Gastrocnemius medialis (tissue), 4 donors: ENCODE measurements around the gene PDHX. TPM values are rescaled to one million over a fixed set of nuclear protein-coding genes. Genes with fewer than 3 reads are reported as not detected.

Experiments
- ATAC-seq, 2 donors: fragments of 150-250 bp; one replicate each; pipeline ENCODE4 v1.9.1; 2016
- DNase-seq, 2 donors: peaks; one replicate each; pipeline ENCODE4 v3.0.0-alpha.2; 2019
- H3K27ac ChIP-seq, 4 donors: fragments of 200-600 bp; sonication (generic); 1 replicate in 1 of 4; 2 replicates in 3 of 4; pipeline ENCODE4 v1.5.1; 2016 to 2018; ENCODE audit warnings: mild to moderate bottlenecking in 2 of 4, moderate library complexity in 1 of 4
- H3K27me3 ChIP-seq, 3 donors: fragments of 200-600 bp; sonication (generic) in 2 of 3; 1 replicate in 1 of 3; 2 replicates in 2 of 3; pipeline versions ENCODE4 v1.5.1 to v1.6.0; 2016 to 2019; ENCODE audit warnings: mild to moderate bottlenecking in 1 of 3, moderate library complexity in 1 of 3
- H3K36me3 ChIP-seq, 2 donors: fragments of 200-600 bp; sonication (generic) in 1 of 2; one replicate each; pipeline ENCODE4 v1.5.1; 2017 to 2018
- H3K4me1 ChIP-seq, 2 donors: fragments of 200-600 bp; sonication (generic) in 1 of 2; one replicate each; pipeline ENCODE4 v1.5.1; 2016 to 2017; ENCODE audit warnings: mild to moderate bottlenecking in 2 of 2
- H3K4me3 ChIP-seq, 4 donors: fragments of 200-600 bp; sonication (generic) in 3 of 4; 1 replicate in 1 of 4; 2 replicates in 3 of 4; pipeline ENCODE4 v1.5.1; 2016 to 2019; ENCODE audit warnings: mild to moderate bottlenecking in 2 of 4
- H3K9me3 ChIP-seq, 3 donors: fragments of 200-600 bp; sonication (generic) in 2 of 3; 1 replicate in 1 of 3; 2 replicates in 2 of 3; pipeline ENCODE4 v1.5.1; 2016 to 2019
- POLR2A ChIP-seq, 2 donors: fragments of 450-650 bp; IDR thresholded peaks; one replicate each; pipeline ENCODE4 v1.6.1; 2017; ENCODE audit warnings: antibody characterized with exemption in 2 of 2, mild to moderate bottlenecking in 2 of 2, moderate library complexity in 2 of 2
- in situ Hi-C, 4 donors: fragments of 200-750 bp; cut with MboI; loops; one replicate each; pipeline versions ENCODE4 v1.15.0 to v1.8.0; 2017; ENCODE audit warnings: low sequenced_read_pairs in 4 of 4
- intact Hi-C: fragments of 100-400 bp; cut with DNase I; formaldehyde crosslinking; loops from one replicate; pipeline ENCODE4 v1.15.1; 2023; ENCODE audit warnings: low total_unique reads
- total RNA-seq, 4 donors: library from RNA; depleted of rRNA; stranded (reverse); fragments of >200 nt; gene quantifications; one replicate each; pipeline versions ENCODE4 v1.1.0 to v1.2.3, GENCODE V29; 2016
- TF ChIP-seq, protein P1 (sequence below), 5 experiments: fragments of 450-650 bp in 3 of 5; fragments of 200-600 bp in 2 of 5; sonication (generic) in 2 of 5; IDR thresholded peaks in 4 of 5; conservative IDR thresholded peaks in 1 of 5; 1 replicate in 4 of 5; 2 replicates in 1 of 5; pipeline ENCODE4 v1.5.1; 2016 to 2019; ENCODE audit warnings: antibody characterized with exemption in 5 of 5, mild to moderate bottlenecking in 3 of 5, moderate library complexity in 3 of 5

The PDHX gene
- total RNA-seq, 4 donors from 2014 or later, result 77.7 to 101 (median 87.3) TPM

GRCh38 chr11:35029979-35030682 is 113.7 kb downstream of the PDHX start:
- Histone ChIP-seq H3K9me3 (no peaks in the 10 kb centered on the region), H3K36me3 (no peaks in the 10 kb centered on the region), H3K27ac (peak overlapping the region; percentile 81 to 87 (median 84)), H3K4me1 (peaks cover 8 to 16% of the 10 kb centered on the region in 2 donors), H3K4me3 (no peak overlapping the region), H3K27me3 (no peaks in the 10 kb centered on the region)
- TF ChIP-seq, protein P1, sequence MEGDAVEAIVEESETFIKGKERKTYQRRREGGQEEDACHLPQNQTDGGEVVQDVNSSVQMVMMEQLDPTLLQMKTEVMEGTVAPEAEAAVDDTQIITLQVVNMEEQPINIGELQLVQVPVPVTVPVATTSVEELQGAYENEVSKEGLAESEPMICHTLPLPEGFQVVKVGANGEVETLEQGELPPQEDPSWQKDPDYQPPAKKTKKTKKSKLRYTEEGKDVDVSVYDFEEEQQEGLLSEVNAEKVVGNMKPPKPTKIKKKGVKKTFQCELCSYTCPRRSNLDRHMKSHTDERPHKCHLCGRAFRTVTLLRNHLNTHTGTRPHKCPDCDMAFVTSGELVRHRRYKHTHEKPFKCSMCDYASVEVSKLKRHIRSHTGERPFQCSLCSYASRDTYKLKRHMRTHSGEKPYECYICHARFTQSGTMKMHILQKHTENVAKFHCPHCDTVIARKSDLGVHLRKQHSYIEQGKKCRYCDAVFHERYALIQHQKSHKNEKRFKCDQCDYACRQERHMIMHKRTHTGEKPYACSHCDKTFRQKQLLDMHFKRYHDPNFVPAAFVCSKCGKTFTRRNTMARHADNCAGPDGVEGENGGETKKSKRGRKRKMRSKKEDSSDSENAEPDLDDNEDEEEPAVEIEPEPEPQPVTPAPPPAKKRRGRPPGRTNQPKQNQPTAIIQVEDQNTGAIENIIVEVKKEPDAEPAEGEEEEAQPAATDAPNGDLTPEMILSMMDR (IDR thresholded peaks at IDR 0.05 in 4 of 5, conservative IDR thresholded peaks at IDR 0.05 in 1 of 5), result no peak
- TF ChIP-seq POLR2A (IDR thresholded peaks at IDR 0.05), result no peak
- intact Hi-C loops, result no loop called here
- DNase-seq, result no peak
- in situ Hi-C loops, result no loop called here
- no peak for ATAC-seq

DNA sequence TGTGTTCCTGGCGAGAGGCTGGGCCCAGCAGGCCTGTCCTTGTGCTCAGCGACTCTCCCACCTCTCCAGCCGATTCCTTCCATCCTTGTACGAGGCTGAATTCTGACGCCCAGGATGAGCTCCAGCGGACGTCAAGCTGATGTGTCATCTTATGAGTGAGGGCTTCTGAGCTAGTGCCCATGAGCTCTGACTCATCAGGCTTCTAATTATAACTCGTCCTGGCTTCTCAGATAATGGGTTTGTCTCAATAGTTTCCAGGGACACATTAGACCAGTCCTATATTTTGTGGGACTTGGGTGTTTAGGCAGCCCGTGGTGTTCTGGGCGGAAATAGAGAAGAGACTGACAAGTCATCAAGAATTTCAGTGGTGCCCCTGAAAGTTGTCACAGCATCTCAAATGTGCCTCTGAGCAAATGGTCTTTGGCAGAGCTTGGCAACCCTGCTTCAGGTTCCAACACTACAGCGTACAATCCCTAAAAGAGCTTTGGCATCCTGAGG is 114.3 kb downstream of the PDHX start:
- ATAC-seq (peak; percentile 100), DNase-seq (peak; percentile 77 to 90)
- no peaks in the 10 kb centered on the region for H3K27me3 ChIP-seq
- no peaks in the 10 kb centered on the region for H3K36me3 ChIP-seq
- H3K27ac ChIP-seq, result peak overlapping the region; percentile 81 to 87 (median 84)
- peaks cover 8 to 16% of the 10 kb centered on the region in 2 donors for H3K4me1 ChIP-seq
- no peaks in the 10 kb centered on the region for H3K9me3 ChIP-seq
- intact Hi-C loops, result no loop called here
- TF ChIP-seq, protein P1 (IDR thresholded peaks at IDR 0.05 in 4 of 5, conservative IDR thresholded peaks at IDR 0.05 in 1 of 5), result no peak
- peak in 1 of 2 donors; percentile 32 for TF ChIP-seq POLR2A (IDR thresholded peaks at IDR 0.05)
- no peak overlapping the region for H3K4me3 ChIP-seq
- in situ Hi-C loops, result no loop called here

DNA sequence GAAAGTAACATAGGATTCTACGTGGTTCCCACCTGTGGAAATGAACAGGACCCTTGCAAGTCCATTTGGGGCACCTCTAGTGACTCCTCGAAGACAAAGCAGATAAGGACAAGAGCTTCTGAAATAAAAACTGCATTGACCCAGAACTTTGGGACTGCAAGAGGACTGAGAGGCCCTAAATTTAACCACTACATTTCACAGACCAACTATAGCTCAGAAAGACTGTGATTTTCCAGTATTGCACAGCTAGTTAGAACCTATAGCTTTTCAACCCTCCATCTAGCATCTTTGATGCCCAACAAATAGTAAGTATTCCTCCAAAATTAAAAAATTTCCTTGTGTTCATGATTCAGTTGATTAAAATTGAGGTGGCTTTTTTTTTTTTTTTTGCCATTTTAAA is 114.9 kb downstream of the PDHX start:
- no peaks in the 10 kb centered on the region for H3K9me3 ChIP-seq
- in situ Hi-C loops (no loop called here), intact Hi-C loops (no loop called here)
- peaks cover 8 to 16% of the 10 kb centered on the region in 2 donors for H3K4me1 ChIP-seq
- H3K27ac ChIP-seq, result peak overlapping the region; percentile 81 to 87 (median 84)
- no peaks in the 10 kb centered on the region for H3K36me3 ChIP-seq
- TF ChIP-seq, protein P1 (IDR thresholded peaks at IDR 0.05 in 4 of 5, conservative IDR thresholded peaks at IDR 0.05 in 1 of 5), result no peak
- ATAC-seq (no peak), DNase-seq (no peak)
- H3K27me3 ChIP-seq, result no peaks in the 10 kb centered on the region
- H3K4me3 ChIP-seq, result no peak overlapping the region

DNA sequence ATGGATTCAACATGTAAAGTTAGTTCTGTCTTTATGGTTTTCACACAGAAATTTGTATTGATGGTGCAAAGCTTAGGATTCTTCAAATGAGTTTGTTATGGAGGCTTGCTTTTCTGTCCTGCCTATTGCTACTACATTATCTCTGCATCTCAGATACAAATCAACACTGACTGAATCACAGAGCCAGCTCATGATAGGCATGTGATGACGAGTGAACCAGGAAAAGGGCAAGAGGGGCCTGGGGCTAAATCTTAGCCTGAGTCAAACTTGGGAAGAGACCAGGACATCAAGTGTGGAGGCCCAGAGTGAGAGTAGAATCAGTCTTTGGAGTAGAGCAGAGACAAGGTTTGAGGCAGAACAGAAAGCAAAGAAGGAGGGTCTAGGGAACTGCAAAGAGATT is 115.4 kb downstream of the PDHX start:
- peak overlapping the region in 2 of 4 donors; percentile 4 to 86 for H3K27ac ChIP-seq
- TF ChIP-seq POLR2A (IDR thresholded peaks at IDR 0.05), result no peak
- TF ChIP-seq, protein P1 (IDR thresholded peaks at IDR 0.05 in 4 of 5, conservative IDR thresholded peaks at IDR 0.05 in 1 of 5), result no peak
- H3K4me1 ChIP-seq, result peaks cover 8 to 16% of the 10 kb centered on the region in 2 donors
- H3K9me3 ChIP-seq, result no peaks in the 10 kb centered on the region
- in situ Hi-C loops, result no loop called here
- DNase-seq (no peak), ATAC-seq (no peak)
- no peaks in the 10 kb centered on the region for H3K36me3 ChIP-seq
- intact Hi-C loops, result no loop called here
- no peaks in the 10 kb centered on the region for H3K27me3 ChIP-seq
- no peak overlapping the region for H3K4me3 ChIP-seq
